Stimulated activated CD4-positive, alpha-beta T cell treated with anti-CD3 and anti-CD28 coated beads, Interleukin-2, amount 100 ng/mL, for 4 hours (primary cell): ENCODE measurements around the gene DOC2B.

ENCODE experiments used
- DNase-seq: peaks from one replicate; pipeline ENCODE4 v3.0.0-alpha.2; 2020; ENCODE audit warnings: low read depth

Gene DOC2B

GRCh38 chr17:162689-163088 lies 18.8 kb downstream of the DOC2B start:
- no peak for DNase-seq

GRCh38 chr17:161481-161880 lies 20.0 kb downstream of the DOC2B start:
- DNase-seq = no peak

GRCh38 chr17:160336-160735 lies 21.1 kb downstream of the DOC2B start:
- DNase-seq = no peak

DNA sequence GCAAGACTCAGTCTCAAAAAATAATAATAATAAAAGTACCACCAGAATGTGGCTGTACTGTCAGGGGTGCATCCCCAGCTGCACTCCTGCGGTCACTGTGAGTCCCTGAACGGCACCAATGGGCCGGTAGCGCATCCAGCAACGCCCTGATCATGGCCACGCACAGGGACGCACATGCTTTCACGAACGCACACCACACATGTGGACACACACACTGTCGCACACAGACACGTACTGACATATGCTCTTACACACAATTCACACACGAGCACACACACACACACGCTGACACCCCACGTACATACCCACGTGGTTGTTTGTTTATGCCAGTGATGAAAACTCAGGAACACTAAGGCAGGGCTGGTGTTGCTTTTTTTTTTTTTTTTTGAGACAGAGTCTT lies 21.8 kb downstream of the DOC2B start:
- DNase-seq = no peak

DNA sequence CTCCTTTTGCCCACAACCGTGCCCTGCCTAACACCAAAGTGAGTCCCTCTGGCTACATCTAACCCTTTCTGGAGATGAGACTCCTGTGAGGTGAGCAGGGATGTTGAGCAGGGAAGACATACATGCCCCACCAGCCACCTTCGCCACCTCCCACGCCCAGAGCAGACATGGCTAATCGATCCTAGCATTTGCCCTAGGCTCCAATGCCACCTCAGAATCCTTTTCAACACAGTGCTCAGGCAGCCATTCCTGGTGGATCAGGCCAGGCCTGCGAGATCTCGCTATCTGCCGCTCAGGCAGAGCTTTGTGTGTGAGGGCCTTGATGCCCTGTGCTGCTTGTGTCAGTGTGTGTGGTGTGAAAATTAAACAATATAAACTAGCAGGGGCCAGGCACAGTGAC lies 23.1 kb downstream of the DOC2B start:
- DNase-seq = no peak

- no peak for DNase-seq
Measured at GRCh38 chr17:157901-158300, 23.5 kb downstream of the DOC2B start.

- no peak for DNase-seq
Measured at GRCh38 chr17:156946-157345, 24.5 kb downstream of the DOC2B start.

- DNase-seq = no peak
Measured at GRCh38 chr17:156094-156621, 25.3 kb downstream of the DOC2B start.

DNA sequence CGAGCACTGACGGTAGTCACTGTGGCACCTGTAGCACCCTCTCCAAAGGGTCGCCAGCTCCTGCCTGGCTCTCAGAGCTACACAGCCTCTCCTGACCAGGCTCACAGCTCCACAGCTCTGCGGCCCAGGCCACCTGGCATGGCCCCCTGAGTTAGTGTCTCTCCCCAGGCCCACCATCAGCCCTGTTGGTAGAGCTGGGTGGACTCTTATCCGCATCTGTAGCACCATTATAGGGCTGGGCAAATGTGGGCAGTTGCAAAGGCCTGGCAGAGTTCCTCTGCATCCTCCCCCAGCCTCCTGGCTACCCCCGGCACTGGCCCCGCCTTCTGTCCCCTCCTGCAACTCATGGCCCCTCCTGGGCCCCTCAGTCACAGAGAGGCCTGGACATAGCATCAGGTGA lies 25.9 kb downstream of the DOC2B start:
- DNase-seq = no peak

- no peak for DNase-seq
Measured at GRCh38 chr17:153851-154250, 27.6 kb downstream of the DOC2B start.

DNA sequence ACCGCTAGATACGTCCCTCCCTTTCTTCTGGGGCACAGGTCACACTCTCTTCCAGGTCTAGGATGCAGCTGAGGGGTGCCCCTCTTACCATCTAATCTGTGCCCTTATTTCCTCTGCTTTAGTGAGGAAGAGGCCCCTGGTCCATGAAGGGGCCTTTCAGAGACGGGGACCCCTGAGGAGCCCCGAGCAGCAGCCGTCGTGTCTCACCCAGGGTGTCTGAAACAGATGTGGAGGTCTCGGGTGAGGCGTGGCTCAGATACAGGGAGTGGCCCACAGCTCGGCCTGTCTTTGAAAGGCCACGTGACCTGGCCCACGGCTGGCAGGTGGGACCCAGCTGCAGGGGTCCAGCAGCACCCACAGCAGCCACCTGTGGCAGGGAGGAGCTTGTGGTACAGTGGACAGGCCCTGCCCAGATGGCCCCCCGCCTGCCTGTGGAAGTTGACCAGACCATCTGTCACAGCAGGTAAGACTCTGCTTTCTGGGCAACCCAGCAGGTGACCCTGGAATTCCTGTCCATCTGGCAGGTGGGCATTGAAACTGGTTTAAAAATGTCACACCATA lies 28.5 kb downstream of the DOC2B start:
- no peak for DNase-seq

DNA sequence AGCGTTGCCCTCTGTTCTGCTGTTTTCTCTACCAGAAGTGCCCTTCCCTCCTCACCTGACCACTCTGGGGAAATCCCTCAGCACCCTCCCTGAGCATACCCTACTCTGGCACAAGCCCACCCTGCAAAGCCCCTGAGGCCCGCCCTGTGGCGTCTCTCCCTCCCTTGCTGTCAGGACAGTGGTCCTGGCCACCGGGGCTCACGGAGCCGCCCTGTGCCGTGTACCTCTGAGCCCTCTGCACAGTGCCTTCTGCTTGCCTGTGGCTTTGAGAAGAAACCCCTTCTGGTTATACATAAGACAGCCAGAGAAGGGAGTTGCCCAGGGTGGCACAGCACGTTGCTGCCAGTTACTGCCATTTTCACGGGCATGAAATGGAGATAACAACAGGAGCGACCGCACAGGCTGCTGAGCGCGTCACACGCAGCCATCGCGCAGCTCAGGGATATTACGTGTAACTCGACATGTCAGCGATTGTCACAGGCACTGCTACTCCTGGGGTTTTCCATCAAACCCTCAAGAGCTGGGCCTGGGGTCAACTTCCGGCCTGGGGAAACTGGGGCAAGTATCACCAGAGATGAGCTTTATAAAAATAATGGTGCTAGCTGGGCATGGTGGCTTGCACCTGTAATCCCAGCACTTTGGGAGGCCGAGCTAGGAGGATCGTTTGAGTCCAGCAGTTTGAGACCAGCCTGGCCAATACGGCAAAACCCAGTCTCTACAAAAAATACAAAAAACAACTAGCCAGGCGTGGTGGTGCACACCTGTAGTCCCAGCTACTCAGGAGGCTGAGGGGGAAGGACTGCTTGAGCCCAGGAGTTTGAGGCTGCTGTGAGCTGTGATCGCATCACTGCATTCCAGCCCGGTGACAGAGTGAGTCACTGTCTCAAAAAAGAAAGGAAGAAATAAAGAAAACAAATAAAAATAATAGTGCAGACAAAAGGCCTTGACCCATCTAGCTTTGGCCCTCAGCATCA lies 29.3 kb downstream of the DOC2B start:
- no peak for DNase-seq

DNA sequence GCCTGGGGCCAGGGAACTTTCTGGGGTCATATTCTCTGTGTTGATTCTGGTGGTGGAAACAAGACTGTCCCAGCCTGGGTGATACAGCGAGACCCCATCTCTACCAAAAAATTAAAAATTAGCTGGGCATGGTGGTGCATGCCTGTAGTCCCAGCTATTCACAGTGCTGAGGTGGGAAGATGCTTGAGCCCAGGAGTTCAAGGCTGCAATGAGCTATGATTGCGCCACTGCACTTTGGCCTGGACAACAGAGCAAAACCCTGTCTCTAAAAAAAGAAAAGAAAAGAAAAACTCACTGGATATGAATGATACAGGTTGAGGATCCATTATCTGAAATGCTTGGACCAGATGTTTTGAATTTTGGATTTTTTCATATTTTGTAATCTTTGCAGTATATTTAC lies 30.4 kb downstream of the DOC2B start:
- DNase-seq = no peak

- DNase-seq = no peak
Measured at GRCh38 chr17:149897-150584, 31.4 kb downstream of the DOC2B start.

- no peak for DNase-seq
Measured at GRCh38 chr17:149231-149630, 32.2 kb downstream of the DOC2B start.

- DNase-seq = no peak
Measured at GRCh38 chr17:148757-149156, 32.7 kb downstream of the DOC2B start.

GRCh38 chr17:147796-148740 lies 33.4 kb downstream of the DOC2B start:
- DNase-seq = no peak

GRCh38 chr17:146983-147761 lies 34.3 kb downstream of the DOC2B start:
- DNase-seq = no peak

DNA sequence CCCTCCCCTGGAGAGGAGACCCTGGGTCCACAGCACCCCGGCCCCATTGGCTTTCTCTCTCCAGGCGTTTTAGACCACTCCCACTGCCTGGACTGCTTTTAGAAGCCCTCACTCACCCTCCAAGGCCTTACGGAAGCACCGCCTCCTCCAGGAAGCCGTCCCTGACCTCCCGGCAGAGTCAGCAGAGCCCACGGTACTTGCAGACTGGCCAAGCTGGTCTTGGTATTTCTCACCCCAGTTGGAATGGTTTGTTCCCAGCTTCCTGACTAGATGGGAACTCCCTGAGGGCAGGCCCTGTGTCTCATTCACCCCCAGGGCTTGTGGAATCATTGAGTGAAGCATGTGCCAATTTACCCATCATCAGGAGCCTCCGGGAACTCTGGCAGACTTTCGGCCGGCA lies 34.9 kb downstream of the DOC2B start:
- DNase-seq = no peak

GRCh38 chr17:145671-146541 lies 35.5 kb downstream of the DOC2B start:
- no peak for DNase-seq
